Breast epithelium (tissue), 4 donors: ENCODE measurements around the gene WWTR1. TPM values are rescaled to one million over a fixed set of nuclear protein-coding genes. Genes with fewer than 3 reads are reported as not detected.

ENCODE experiments used
- DNase-seq, 2 donors: peaks; one replicate each; pipeline ENCODE4 v3.0.0-alpha.2; 2019; ENCODE audit warnings: low spot score in 2 of 2
- H3K27ac ChIP-seq, 2 donors: fragments of 200-600 bp; sonication (generic) in 1 of 2; one replicate each; pipeline ENCODE4 v1.5.1; 2016 to 2019; ENCODE audit warnings: mild to moderate bottlenecking in 1 of 2
- H3K27me3 ChIP-seq, 2 donors: fragments of 200-600 bp; sonication (generic) in 1 of 2; one replicate each; pipeline versions ENCODE4 v1.5.1 to v1.6.0; 2017 to 2019; ENCODE audit warnings: control low read depth in 1 of 2, mild to moderate bottlenecking in 1 of 2
- H3K36me3 ChIP-seq: fragments of 200-600 bp; one replicate; pipeline ENCODE4 v1.5.1; 2019
- H3K4me1 ChIP-seq, 2 donors: fragments of 200-600 bp; sonication (generic); one replicate each; pipeline ENCODE4 v1.5.1; 2016 to 2019; ENCODE audit warnings: control low read depth in 1 of 2
- H3K4me3 ChIP-seq, 3 donors: fragments of 200-600 bp; sonication (generic); 1 replicate in 2 of 3; 2 replicates in 1 of 3; pipeline ENCODE4 v1.5.1; 2016 to 2019; ENCODE audit warnings: mild to moderate bottlenecking in 3 of 3, moderate library complexity in 2 of 3
- H3K9me3 ChIP-seq, 2 donors: fragments of 200-600 bp; sonication (generic) in 1 of 2; one replicate each; pipeline ENCODE4 v1.5.1; 2016 to 2019; ENCODE audit warnings: control low read depth in 1 of 2
- POLR2A ChIP-seq: fragments of 450-650 bp; IDR thresholded peaks from one replicate; pipeline ENCODE4 v1.6.1; 2016; ENCODE audit warnings: antibody characterized with exemption, mild to moderate bottlenecking, moderate library complexity
- POLR2AphosphoS5 ChIP-seq, 3 donors: sonication (generic); formaldehyde crosslinking; IDR thresholded peaks; one replicate each; pipeline ENCODE4 v1.6.1; 2017; ENCODE audit warnings: antibody characterized with exemption in 3 of 3
- intact Hi-C: fragments of 100-400 bp; cut with DNase I; formaldehyde crosslinking; loops from one replicate; pipeline ENCODE4 v1.15.1; 2023; ENCODE audit warnings: low total_unique reads
- total RNA-seq, 3 donors: library from RNA; depleted of rRNA; stranded (reverse); fragments of >200 nt; gene quantifications; one replicate each; pipeline ENCODE4 v1.1.0, GENCODE V29; 2016
- TF ChIP-seq, protein P1 (sequence below), 3 donors: fragments of 450-650 bp; IDR thresholded peaks; one replicate each; pipeline ENCODE4 v1.5.1; 2016 to 2017; ENCODE audit warnings: antibody characterized with exemption in 3 of 3, mild to moderate bottlenecking in 3 of 3, moderate library complexity in 3 of 3

WWTR1 gene
- total RNA-seq, 3 donors from 2014 or later, result 53.6 to 98.2 (median 91.4) TPM

DNA sequence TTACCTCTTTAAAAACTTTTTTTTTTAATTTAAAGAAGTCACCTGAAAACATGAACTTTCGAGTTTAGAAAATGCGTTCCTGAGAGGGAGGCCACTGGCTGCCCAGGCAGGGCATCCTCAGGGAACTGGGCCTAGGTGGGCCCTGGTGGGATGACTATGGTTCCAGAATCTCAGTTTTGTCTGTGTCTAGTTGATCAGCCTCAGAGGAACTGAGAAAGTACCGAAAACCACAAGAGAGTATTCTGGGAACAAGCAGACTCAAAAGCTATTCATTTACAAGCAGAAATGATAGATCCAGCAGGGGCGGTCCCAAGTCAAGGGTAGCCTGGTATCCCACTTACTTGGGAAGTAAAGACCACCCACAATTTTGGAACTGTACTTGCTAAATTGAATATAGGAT, 10.5 kb downstream of the WWTR1 start:
- DNase-seq, result no peak
- no peak overlapping the region for H3K4me3 ChIP-seq
- peak overlapping the region in 1 of 2 donors; percentile 5 for H3K27ac ChIP-seq
- H3K4me1 ChIP-seq, result peaks cover 0 to 27% of the 10 kb centered on the region in 2 donors
- H3K36me3 ChIP-seq, result no peaks in the 10 kb centered on the region
- TF ChIP-seq, protein P1, sequence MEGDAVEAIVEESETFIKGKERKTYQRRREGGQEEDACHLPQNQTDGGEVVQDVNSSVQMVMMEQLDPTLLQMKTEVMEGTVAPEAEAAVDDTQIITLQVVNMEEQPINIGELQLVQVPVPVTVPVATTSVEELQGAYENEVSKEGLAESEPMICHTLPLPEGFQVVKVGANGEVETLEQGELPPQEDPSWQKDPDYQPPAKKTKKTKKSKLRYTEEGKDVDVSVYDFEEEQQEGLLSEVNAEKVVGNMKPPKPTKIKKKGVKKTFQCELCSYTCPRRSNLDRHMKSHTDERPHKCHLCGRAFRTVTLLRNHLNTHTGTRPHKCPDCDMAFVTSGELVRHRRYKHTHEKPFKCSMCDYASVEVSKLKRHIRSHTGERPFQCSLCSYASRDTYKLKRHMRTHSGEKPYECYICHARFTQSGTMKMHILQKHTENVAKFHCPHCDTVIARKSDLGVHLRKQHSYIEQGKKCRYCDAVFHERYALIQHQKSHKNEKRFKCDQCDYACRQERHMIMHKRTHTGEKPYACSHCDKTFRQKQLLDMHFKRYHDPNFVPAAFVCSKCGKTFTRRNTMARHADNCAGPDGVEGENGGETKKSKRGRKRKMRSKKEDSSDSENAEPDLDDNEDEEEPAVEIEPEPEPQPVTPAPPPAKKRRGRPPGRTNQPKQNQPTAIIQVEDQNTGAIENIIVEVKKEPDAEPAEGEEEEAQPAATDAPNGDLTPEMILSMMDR (IDR thresholded peaks at IDR 0.05), result no peak
- no peak for TF ChIP-seq POLR2AphosphoS5 (IDR thresholded peaks at IDR 0.05)
- TF ChIP-seq POLR2A, result no peak
- no peaks in the 10 kb centered on the region for H3K27me3 ChIP-seq
- no peaks in the 10 kb centered on the region for H3K9me3 ChIP-seq
- intact Hi-C loops, result loop anchor here (2.0 kb wide), 1 partner anchor 20 kb away; no protein-coding TSS in a partner anchor

DNA sequence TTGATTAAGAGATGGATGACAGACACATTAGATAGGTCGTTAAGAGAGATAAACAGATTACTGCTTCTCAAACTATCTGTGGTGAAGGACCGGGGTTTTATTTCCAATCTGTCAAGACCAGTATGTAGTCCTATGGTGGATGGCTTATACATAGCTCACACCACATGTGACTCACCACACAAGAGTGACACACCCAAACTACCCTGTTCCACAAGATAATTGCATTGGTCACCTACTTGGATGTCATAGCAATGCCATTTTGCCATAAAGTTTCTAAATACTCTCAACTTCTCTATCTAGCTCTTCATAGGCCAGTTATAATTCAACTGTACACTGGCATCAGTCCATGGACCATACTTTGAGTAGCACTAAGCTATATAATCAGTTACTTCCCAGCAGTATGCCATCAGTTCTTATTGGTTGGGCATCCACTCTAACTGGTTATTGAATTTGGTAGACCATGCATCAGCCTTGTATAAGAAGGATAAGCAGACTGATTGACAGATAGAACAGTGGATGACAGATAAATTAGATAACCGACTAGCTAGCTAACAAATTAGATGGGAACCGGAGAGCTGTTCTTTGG, 11.6 kb downstream of the WWTR1 start:
- H3K27ac ChIP-seq, result peak overlapping the region in 1 of 2 donors; percentile 30
- H3K4me3 ChIP-seq, result no peak overlapping the region
- TF ChIP-seq, protein P1 (IDR thresholded peaks at IDR 0.05), result no peak
- no peak for TF ChIP-seq POLR2A
- TF ChIP-seq POLR2AphosphoS5 (IDR thresholded peaks at IDR 0.05), result no peak
- peaks cover 0 to 27% of the 10 kb centered on the region in 2 donors for H3K4me1 ChIP-seq
- no peaks in the 10 kb centered on the region for H3K36me3 ChIP-seq
- no peaks in the 10 kb centered on the region for H3K9me3 ChIP-seq
- H3K27me3 ChIP-seq, result no peaks in the 10 kb centered on the region
- DNase-seq, result no peak
- intact Hi-C loops, result loop anchor here (2.0 kb wide), 1 partner anchor 19 kb away; no protein-coding TSS in a partner anchor

DNA sequence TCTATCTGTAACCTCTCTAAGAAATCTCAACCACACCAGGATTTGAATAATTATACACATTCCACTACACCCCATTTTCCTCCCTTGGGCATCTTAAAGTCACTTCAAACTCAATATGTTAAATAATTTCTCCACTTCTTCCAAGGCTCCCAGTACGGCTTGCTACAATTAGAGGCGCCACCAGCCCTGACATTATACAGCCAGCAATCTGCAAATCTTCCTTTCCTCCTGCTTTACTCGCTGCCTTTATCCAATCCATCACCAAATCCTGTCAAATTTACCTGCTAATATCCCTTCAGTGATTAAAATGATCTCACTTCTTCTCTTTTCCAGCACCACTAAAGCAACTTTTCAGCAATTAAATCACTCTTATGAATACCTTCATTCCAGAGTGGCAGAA, 13.9 kb downstream of the WWTR1 start:
- H3K4me1 ChIP-seq, result peaks cover 0 to 20% of the 10 kb centered on the region in 2 donors
- no peaks in the 10 kb centered on the region for H3K9me3 ChIP-seq
- peak overlapping the region in 1 of 3 donors; percentile 16 for H3K4me3 ChIP-seq
- DNase-seq, result no peak
- intact Hi-C loops, result no loop called here
- TF ChIP-seq POLR2AphosphoS5 (IDR thresholded peaks at IDR 0.05), result no peak
- no peak for TF ChIP-seq POLR2A
- TF ChIP-seq, protein P1 (IDR thresholded peaks at IDR 0.05), result no peak
- H3K27me3 ChIP-seq, result no peaks in the 10 kb centered on the region
- H3K36me3 ChIP-seq, result no peaks in the 10 kb centered on the region
- H3K27ac ChIP-seq, result peak overlapping the region; percentile 33 to 44

DNA sequence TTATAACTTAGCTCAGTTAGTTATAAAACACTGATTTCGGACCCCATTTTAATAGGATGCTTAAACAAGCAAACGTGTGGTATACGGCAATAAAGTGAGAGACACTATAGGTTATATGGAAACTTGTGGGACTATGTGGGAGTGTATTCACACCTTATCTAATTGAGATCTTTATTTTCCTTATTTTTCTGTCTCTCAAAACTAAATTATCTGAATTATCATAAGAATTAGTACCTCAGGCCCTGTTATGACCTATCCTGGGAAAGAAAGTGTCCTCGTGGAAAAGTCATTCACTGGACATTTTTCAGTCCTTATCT, 14.4 kb downstream of the WWTR1 start:
- TF ChIP-seq, protein P1 (IDR thresholded peaks at IDR 0.05), result no peak
- H3K9me3 ChIP-seq, result no peaks in the 10 kb centered on the region
- peak overlapping the region; percentile 33 to 44 for H3K27ac ChIP-seq
- intact Hi-C loops, result no loop called here
- DNase-seq, result no peak
- H3K27me3 ChIP-seq, result no peaks in the 10 kb centered on the region
- H3K4me1 ChIP-seq, result peaks cover 0 to 17% of the 10 kb centered on the region in 2 donors
- peak overlapping the region in 1 of 3 donors; percentile 4 for H3K4me3 ChIP-seq
- H3K36me3 ChIP-seq, result no peaks in the 10 kb centered on the region

DNA sequence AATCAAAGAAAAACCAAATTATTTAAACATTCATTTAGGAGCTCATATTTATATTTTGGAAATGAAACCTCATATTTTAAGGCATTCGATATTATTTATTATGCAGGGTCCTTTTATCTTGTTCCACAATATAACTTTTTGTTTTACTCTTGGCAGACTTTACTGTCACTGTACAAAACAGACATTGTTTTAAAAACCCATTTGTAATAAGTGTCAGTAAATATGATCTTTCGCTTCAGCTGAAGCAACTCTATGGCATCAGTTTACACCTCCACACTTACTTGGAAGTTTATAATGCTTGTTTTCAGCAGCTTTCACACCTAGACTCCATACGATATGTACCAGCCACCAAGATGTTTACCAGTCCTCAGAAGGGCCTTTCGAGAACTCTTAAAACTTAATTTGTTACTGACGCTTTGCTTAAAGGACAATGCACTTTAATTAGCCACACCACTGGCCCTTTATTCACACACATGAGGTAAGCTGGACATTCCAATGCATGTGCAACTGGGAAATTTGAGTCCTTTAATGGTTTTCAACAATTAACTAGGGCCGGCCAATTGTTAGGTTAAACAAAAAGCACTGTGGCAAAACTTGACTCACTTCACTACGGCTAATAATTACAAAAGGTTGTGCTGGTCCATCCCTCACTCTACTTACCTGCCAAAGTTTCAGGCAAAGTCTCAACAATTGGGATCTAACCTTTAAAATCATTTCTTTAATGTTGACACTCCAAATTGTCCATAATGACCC, 16.7 kb downstream of the WWTR1 start:
- Histone ChIP-seq H3K4me1 (peaks cover 0 to 17% of the 10 kb centered on the region in 2 donors), H3K27ac (peak overlapping the region; percentile 75 to 76), H3K36me3 (no peaks in the 10 kb centered on the region), H3K4me3 (peak overlapping the region in 1 of 3 donors; percentile 23), H3K27me3 (no peaks in the 10 kb centered on the region), H3K9me3 (no peaks in the 10 kb centered on the region)
- no peak for DNase-seq
- TF ChIP-seq POLR2A (no peak), POLR2AphosphoS5 (IDR thresholded peaks at IDR 0.05) (no peak)
- TF ChIP-seq, protein P1 (IDR thresholded peaks at IDR 0.05), result no peak
- intact Hi-C loops, result no loop called here
